SK-N-SH (cell line): ENCODE data around the gene WDFY2. TPM values are rescaled to one million over a fixed set of nuclear protein-coding genes. Genes with fewer than 3 reads are reported as not detected.

Experiments used
- CTCF ChIA-PET: fragments of 300-600, 350-600 bp; formaldehyde crosslinking; extraction: SDS; loops from one replicate; lab custom pipeline; 2021; lab: Yijun Ruan, JAX
- POLR2A ChIA-PET: fragments of 350-600 bp; sonication (Branson Sonifier 250); formaldehyde crosslinking; extraction: SDS; loops from one replicate; lab custom pipeline; 2020; ENCODE audit warnings: antibody characterized with exemption, inconsistent platforms; lab: Yijun Ruan, JAX
- DNase-seq: peaks from one replicate; pipeline ENCODE4 v3.0.0; 2012
- H2AFZ ChIP-seq: fragments of 200-600 bp; sonication (generic); 2 replicates; pipeline ENCODE4 v1.8.1; 2016; ENCODE audit warnings: antibody characterized with exemption, mild to moderate bottlenecking, low read depth
- H3F3A ChIP-seq: fragments of 200-600 bp; sonication (generic); replicated peaks from 2 replicates; pipeline ENCODE3; 2016; ENCODE audit warnings: antibody characterized with exemption, mild to moderate bottlenecking; ENCODE audit not compliant: insufficient read depth
- H3K27ac ChIP-seq, 2 experiments: fragments of 200-500 bp in 1 of 2; fragments of 200-600 bp in 1 of 2; sonication (Bioruptor generic) in 1 of 2; sonication (generic), shearing (Covaris generic) in 1 of 2; 2 replicates each; pipeline versions ENCODE4 v1.5.1 to v1.6.1; 2014 to 2016; ENCODE audit warnings: low read depth in 2 of 2, inconsistent platforms in 1 of 2, low read length in 1 of 2, mild to moderate bottlenecking in 1 of 2, mixed read lengths in 1 of 2
- H3K27me3 ChIP-seq: fragments of 200-600 bp; sonication (generic), shearing (Covaris generic); 2 replicates; pipeline ENCODE4 v1.6.1; 2016; ENCODE audit warnings: mixed run types; ENCODE audit not compliant: insufficient read depth
- H3K36me3 ChIP-seq, 2 experiments: fragments of 200-500 bp in 1 of 2; fragments of 200-600 bp in 1 of 2; sonication (Bioruptor generic) in 1 of 2; sonication (generic) in 1 of 2; replicated peaks in 1 of 2; 2 replicates each; pipeline versions ENCODE3 to v1.5.1; 2014 to 2016; ENCODE audit warnings: low read length in 1 of 2, mild to moderate bottlenecking in 1 of 2; ENCODE audit not compliant: insufficient read depth in 2 of 2, control insufficient read depth in 1 of 2
- H3K4me1 ChIP-seq, 2 experiments: fragments of 200-500 bp in 1 of 2; fragments of 200-600 bp in 1 of 2; sonication (Bioruptor generic) in 1 of 2; sonication (generic), shearing (Covaris generic) in 1 of 2; 2 replicates each; pipeline versions ENCODE4 v1.5.1 to v1.6.1; 2014 to 2016; ENCODE audit warnings: low read depth in 1 of 2, low read length in 1 of 2, mixed run types in 1 of 2; ENCODE audit not compliant: insufficient read depth in 2 of 2, control insufficient read depth in 1 of 2
- H3K4me2 ChIP-seq: fragments of 200-600 bp; sonication (generic), shearing (Covaris generic); 2 replicates; pipeline ENCODE4 v1.6.1; 2017; ENCODE audit warnings: mixed run types
- H3K4me3 ChIP-seq, 2 experiments: fragments of 200-500 bp in 1 of 2; fragments of 200-600 bp in 1 of 2; sonication (Bioruptor generic) in 1 of 2; sonication (generic), shearing (Covaris generic) in 1 of 2; 2 replicates each; pipeline versions ENCODE4 v1.5.1 to v1.8.1; 2014 to 2016; ENCODE audit warnings: low read depth in 2 of 2, inconsistent platforms in 1 of 2, low read length in 1 of 2, mild to moderate bottlenecking in 1 of 2, mixed read lengths in 1 of 2, moderate library complexity in 1 of 2
- H3K79me2 ChIP-seq: fragments of 200-600 bp; sonication (generic); 2 replicates; pipeline ENCODE4 v1.8.1; 2017; ENCODE audit warnings: mild to moderate bottlenecking; ENCODE audit not compliant: insufficient read depth
- H3K9ac ChIP-seq: fragments of 200-600 bp; sonication (generic); 2 replicates; pipeline ENCODE4 v1.6.1; 2017; ENCODE audit warnings: mixed run types
- H3K9me2 ChIP-seq: fragments of 200-600 bp; sonication (generic); 2 replicates; pipeline ENCODE4 v1.6.1; 2017; ENCODE audit warnings: mixed run types
- H3K9me3 ChIP-seq: fragments of 200-600 bp; sonication (generic); 2 replicates; pipeline ENCODE4 v1.6.1; 2017; ENCODE audit warnings: mixed run types, mild to moderate bottlenecking, moderate library complexity
- H4K20me1 ChIP-seq: fragments of 200-600 bp; sonication (generic); 2 replicates; pipeline ENCODE4 v1.6.1; 2017; ENCODE audit warnings: mild to moderate bottlenecking, mixed run types; ENCODE audit not compliant: insufficient read depth
- EP300 ChIP-seq, 2 experiments: IDR thresholded peaks; 2 replicates each; pipeline versions ENCODE4 v1.4.0 to v1.6.1; 2012; ENCODE audit warnings: borderline replicate concordance in 1 of 2, low read depth in 1 of 2, low read length in 1 of 2
- EZH2phosphoT487 ChIP-seq: fragments of 200-600 bp; sonication (generic); IDR thresholded peaks from 2 replicates; pipeline ENCODE4 v1.6.1; 2017; ENCODE audit warnings: low read depth, mixed run types, mild to moderate bottlenecking, antibody characterized with exemption, moderate library complexity, borderline replicate concordance
- FOSL2 ChIP-seq: IDR thresholded peaks from 2 replicates; pipeline ENCODE4 v1.4.0; 2012; ENCODE audit warnings: low read depth, mild to moderate bottlenecking, moderate library complexity, borderline replicate concordance
- FOXM1 ChIP-seq: IDR thresholded peaks from 2 replicates; pipeline ENCODE4 v1.4.0; 2012; ENCODE audit warnings: low read depth, mild to moderate bottlenecking
- GABPA ChIP-seq: IDR thresholded peaks from 2 replicates; pipeline ENCODE4 v1.4.0; 2012; ENCODE audit warnings: low read depth, mild to moderate bottlenecking
- GATA2 ChIP-seq: sonication (generic); formaldehyde crosslinking; IDR thresholded peaks from 2 replicates; pipeline ENCODE4 v1.5.0; 2020; ENCODE audit warnings: mild to moderate bottlenecking, missing genetic modification reagents
- JUND ChIP-seq: IDR thresholded peaks from 2 replicates; pipeline ENCODE4 v1.4.0; 2012
- NFIC ChIP-seq: IDR thresholded peaks from 2 replicates; pipeline ENCODE4 v1.4.0; 2012; ENCODE audit warnings: borderline replicate concordance
- NRF1 ChIP-seq: IDR thresholded peaks from 2 replicates; pipeline ENCODE4 v1.6.1; 2012; ENCODE audit warnings: low read depth, mild to moderate bottlenecking, low read length
- PBX3 ChIP-seq: IDR thresholded peaks from 2 replicates; pipeline ENCODE4; 2012
- POLR2AphosphoS5 ChIP-seq: IDR thresholded peaks from 2 replicates; pipeline ENCODE4 v1.6.1; 2012; ENCODE audit warnings: low read depth, low read length
- RXRA ChIP-seq: IDR thresholded peaks from 2 replicates; pipeline ENCODE4 v1.4.0; 2012; ENCODE audit warnings: low read depth, mild to moderate bottlenecking, borderline replicate concordance
- TAF1 ChIP-seq: IDR thresholded peaks from 2 replicates; pipeline ENCODE4 v1.6.1; 2012; ENCODE audit warnings: low read depth, mild to moderate bottlenecking, low read length, moderate library complexity, borderline replicate concordance
- TCF12 ChIP-seq: IDR thresholded peaks from 2 replicates; pipeline ENCODE4 v1.4.0; 2012
- TEAD4 ChIP-seq: IDR thresholded peaks from 2 replicates; pipeline ENCODE4 v1.4.0; 2012; ENCODE audit warnings: mild to moderate bottlenecking, borderline replicate concordance; ENCODE audit not compliant: insufficient read depth
- USF1 ChIP-seq: IDR thresholded peaks from 2 replicates; pipeline ENCODE4 v1.4.0; 2012; ENCODE audit warnings: low read depth, borderline replicate concordance
- YY1 ChIP-seq: IDR thresholded peaks from 2 replicates; pipeline ENCODE4 v1.4.0; 2012; ENCODE audit warnings: low read depth, mild to moderate bottlenecking
- WGBS: methylation state at CpG from one replicate; pipeline ENCODE4 v1.1.6; 2017; ENCODE audit warnings: low lambda C conversion rate; 5-methylcytosine and 5-hydroxymethylcytosine counted together
- polyA plus RNA-seq, 3 experiments: library from polyadenylated mRNA; depleted of rRNA; stranded (reverse); fragments of >200 nt; gene quantifications; 2 replicates each; pipeline ENCODE4 v1.2.3, GENCODE V29; 2012
- TF ChIP-seq, protein P1 (sequence below): IDR thresholded peaks from 2 replicates; pipeline ENCODE4 v1.4.0; 2012; ENCODE audit warnings: low read depth
- TF ChIP-seq, protein P2 (sequence below): IDR thresholded peaks from 2 replicates; pipeline ENCODE4 v1.6.1; 2012; ENCODE audit warnings: mild to moderate bottlenecking, low read depth, low read length, moderate library complexity
- TF ChIP-seq, protein P3 (sequence below): IDR thresholded peaks from 2 replicates; pipeline ENCODE4 v1.4.0; 2012; ENCODE audit warnings: low read depth, borderline replicate concordance

Gene WDFY2
- polyA plus RNA-seq, 1 of the 3 experiments (the other 2 are of a cell fraction), result 4.1 TPM

DNA sequence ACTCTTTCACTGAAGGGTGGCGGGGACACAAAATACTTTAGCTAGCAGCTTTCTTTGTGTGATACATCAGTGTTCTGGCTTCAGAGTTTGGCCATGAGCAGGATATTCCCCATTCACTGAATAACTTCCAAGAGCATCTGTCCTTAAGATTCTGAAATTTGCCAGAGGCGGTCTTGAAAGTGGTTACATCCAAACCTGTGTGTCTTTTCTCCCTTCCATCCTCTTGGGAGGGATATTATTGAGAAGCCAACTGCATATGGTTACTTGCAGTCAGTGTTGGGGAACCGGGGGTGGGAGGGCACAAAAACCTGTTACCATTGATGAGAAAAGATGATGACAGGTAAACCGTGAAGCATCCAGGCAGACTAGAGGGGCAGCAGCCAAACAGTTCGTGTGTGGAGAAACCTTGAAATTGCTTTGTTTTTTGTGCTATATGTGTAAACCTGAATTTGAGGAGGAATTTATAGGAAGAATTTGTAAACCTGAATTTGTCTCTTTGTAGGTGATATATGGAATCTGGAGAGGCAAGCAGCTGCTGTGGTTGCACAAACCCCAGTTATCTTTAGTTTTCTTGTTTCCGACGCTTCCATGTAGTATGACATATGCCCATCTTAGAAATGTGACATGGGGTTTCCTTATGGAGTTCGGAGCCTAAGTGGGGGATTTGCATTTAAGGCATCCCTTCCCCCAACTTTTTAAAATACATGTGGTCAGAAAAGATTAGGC lies 104.8 kb downstream of the WDFY2 start:
- Histone ChIP-seq H3K9me2 (no peaks in the 10 kb centered on the region), H3K27me3 (no peaks in the 10 kb centered on the region), H3K4me1 (peaks cover 13% of the 10 kb centered on the region in 2 experiments; a peak in 3 of 4 replicates), H3K9ac (no peak overlapping the region), H3K36me3 (peaks cover 0 to 4% of the 10 kb centered on the region in 2 experiments), H3K4me2 (no peak overlapping the region), H2AFZ (no peak overlapping the region), H3K9me3 (no peaks in the 10 kb centered on the region), H3K4me3 (no peak overlapping the region), H3F3A (no peaks in the 10 kb centered on the region), H3K27ac (peak overlapping the region; percentile 16 to 22; a peak in 2 of 4 replicates), H4K20me1 (no peaks in the 10 kb centered on the region), H3K79me2 (peaks cover 42% of the 10 kb centered on the region)
- no peak for TF ChIP-seq PBX3
- TF ChIP-seq JUND, result no peak
- TF ChIP-seq, protein P1, sequence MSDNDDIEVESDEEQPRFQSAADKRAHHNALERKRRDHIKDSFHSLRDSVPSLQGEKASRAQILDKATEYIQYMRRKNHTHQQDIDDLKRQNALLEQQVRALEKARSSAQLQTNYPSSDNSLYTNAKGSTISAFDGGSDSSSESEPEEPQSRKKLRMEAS, result no peak
- DNase-seq, result no peak
- ChIA-PET CTCF (interaction anchor here (1.0 to 3.3 kb wide), 3 partner anchors 9 to 109 kb away, joined by 3 to 9 read pairs (median 4); no protein-coding TSS in a partner anchor), POLR2A (no interaction called here)
- 84% methylated on average over 8 of the region's 8 CpGs for WGBS

DNA sequence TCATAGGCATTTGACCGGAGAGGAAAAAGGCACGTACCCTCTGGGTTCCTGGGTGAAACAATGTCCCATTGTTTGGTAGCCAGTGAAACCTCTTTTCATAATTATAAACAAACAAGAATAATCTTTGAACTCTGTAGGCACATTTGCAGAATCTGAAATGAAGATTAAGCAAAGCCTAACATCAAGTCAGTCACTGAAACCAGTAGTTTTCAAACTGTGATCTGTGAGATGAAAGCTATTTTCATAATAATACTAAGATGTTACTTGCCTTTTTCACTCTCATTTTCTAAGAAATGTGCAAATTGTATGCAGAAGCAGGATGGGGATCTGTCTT lies 105.4 kb downstream of the WDFY2 start:
- Histone ChIP-seq H3K36me3 (peaks cover 0 to 4% of the 10 kb centered on the region in 2 experiments), H3K4me1 (peaks cover 13% of the 10 kb centered on the region in 2 experiments; a peak in 3 of 4 replicates), H3K4me3 (no peak overlapping the region), H3F3A (no peaks in the 10 kb centered on the region), H3K27ac (peak overlapping the region in 1 of 2 experiments; percentile 16; a peak in 1 of 4 replicates), H3K4me2 (no peak overlapping the region), H3K9me2 (no peaks in the 10 kb centered on the region), H3K79me2 (peaks cover 42% of the 10 kb centered on the region), H4K20me1 (no peaks in the 10 kb centered on the region), H3K27me3 (no peaks in the 10 kb centered on the region), H2AFZ (no peak overlapping the region), H3K9ac (no peak overlapping the region), H3K9me3 (no peaks in the 10 kb centered on the region)
- no peak for DNase-seq
- WGBS, result 96% methylated on average over 2 of the region's 2 CpGs
- ChIA-PET POLR2A (no interaction called here), CTCF (interaction anchor here (1.0 to 3.3 kb wide), 2 partner anchors 8 to 14 kb away, joined by 3 to 9 read pairs; no protein-coding TSS in a partner anchor)
- TF ChIP-seq USF1 (no peak), FOSL2 (no peak), NRF1 (no peak), EZH2phosphoT487 (no peak), NFIC (no peak), FOXM1 (no peak), TCF12 (no peak), YY1 (no peak), RXRA (no peak), EP300 (IDR thresholded peaks at IDR 0.05; ENCODE audit: borderline replicate concordance in 1 of 2, low read depth in 1 of 2, low read length in 1 of 2) (no peak), TEAD4 (no peak), GATA2 (no peak), JUND (no peak), POLR2AphosphoS5 (no peak), TAF1 (no peak), GABPA (no peak)
- TF ChIP-seq, protein P2, sequence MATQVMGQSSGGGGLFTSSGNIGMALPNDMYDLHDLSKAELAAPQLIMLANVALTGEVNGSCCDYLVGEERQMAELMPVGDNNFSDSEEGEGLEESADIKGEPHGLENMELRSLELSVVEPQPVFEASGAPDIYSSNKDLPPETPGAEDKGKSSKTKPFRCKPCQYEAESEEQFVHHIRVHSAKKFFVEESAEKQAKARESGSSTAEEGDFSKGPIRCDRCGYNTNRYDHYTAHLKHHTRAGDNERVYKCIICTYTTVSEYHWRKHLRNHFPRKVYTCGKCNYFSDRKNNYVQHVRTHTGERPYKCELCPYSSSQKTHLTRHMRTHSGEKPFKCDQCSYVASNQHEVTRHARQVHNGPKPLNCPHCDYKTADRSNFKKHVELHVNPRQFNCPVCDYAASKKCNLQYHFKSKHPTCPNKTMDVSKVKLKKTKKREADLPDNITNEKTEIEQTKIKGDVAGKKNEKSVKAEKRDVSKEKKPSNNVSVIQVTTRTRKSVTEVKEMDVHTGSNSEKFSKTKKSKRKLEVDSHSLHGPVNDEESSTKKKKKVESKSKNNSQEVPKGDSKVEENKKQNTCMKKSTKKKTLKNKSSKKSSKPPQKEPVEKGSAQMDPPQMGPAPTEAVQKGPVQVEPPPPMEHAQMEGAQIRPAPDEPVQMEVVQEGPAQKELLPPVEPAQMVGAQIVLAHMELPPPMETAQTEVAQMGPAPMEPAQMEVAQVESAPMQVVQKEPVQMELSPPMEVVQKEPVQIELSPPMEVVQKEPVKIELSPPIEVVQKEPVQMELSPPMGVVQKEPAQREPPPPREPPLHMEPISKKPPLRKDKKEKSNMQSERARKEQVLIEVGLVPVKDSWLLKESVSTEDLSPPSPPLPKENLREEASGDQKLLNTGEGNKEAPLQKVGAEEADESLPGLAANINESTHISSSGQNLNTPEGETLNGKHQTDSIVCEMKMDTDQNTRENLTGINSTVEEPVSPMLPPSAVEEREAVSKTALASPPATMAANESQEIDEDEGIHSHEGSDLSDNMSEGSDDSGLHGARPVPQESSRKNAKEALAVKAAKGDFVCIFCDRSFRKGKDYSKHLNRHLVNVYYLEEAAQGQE, result no peak
- TF ChIP-seq, protein P3, sequence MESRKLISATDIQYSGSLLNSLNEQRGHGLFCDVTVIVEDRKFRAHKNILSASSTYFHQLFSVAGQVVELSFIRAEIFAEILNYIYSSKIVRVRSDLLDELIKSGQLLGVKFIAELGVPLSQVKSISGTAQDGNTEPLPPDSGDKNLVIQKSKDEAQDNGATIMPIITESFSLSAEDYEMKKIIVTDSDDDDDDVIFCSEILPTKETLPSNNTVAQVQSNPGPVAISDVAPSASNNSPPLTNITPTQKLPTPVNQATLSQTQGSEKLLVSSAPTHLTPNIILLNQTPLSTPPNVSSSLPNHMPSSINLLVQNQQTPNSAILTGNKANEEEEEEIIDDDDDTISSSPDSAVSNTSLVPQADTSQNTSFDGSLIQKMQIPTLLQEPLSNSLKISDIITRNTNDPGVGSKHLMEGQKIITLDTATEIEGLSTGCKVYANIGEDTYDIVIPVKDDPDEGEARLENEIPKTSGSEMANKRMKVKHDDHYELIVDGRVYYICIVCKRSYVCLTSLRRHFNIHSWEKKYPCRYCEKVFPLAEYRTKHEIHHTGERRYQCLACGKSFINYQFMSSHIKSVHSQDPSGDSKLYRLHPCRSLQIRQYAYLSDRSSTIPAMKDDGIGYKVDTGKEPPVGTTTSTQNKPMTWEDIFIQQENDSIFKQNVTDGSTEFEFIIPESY, result no peak
